Activated CD4-positive, alpha-beta T cell treated with anti-CD3 and anti-CD28 coated beads for 24 hours (primary cell): ENCODE measurements around the gene MRTFB.

ENCODE experiments used
- DNase-seq, 2 donors: peaks; one replicate each; pipeline ENCODE4 v3.0.0-alpha.2; 2020; ENCODE audit warnings: low read depth in 2 of 2

MRTFB gene

GRCh38 chr16:14307527-14308367, 236.6 kb downstream of the MRTFB start:
- no peak for DNase-seq

- no peak for DNase-seq
Observed at GRCh38 chr16:14308368-14308723, 237.2 kb downstream of the MRTFB start.

GRCh38 chr16:14309001-14309886, 238.1 kb downstream of the MRTFB start:
- no peak for DNase-seq

GRCh38 chr16:14309906-14310305, 238.8 kb downstream of the MRTFB start:
- no peak for DNase-seq

- no peak for DNase-seq
Observed at GRCh38 chr16:14310519-14310991, 239.4 kb downstream of the MRTFB start.

GRCh38 chr16:14314116-14314515, 243.0 kb downstream of the MRTFB start:
- no peak for DNase-seq

- DNase-seq = no peak
Observed at GRCh38 chr16:14315683-14316320, 244.7 kb downstream of the MRTFB start.
